GM12801 (cell line): Measurements from ENCODE around the gene NAXD.

ENCODE experiments used
- TF ChIP-seq, protein P1 (sequence below): IDR thresholded peaks from one replicate; pipeline ENCODE4 v1.5.1; 2011; ENCODE audit warnings: control low read depth; ENCODE audit not compliant: insufficient read length; ENCODE audit errors: extremely low read depth

The NAXD gene

DNA sequence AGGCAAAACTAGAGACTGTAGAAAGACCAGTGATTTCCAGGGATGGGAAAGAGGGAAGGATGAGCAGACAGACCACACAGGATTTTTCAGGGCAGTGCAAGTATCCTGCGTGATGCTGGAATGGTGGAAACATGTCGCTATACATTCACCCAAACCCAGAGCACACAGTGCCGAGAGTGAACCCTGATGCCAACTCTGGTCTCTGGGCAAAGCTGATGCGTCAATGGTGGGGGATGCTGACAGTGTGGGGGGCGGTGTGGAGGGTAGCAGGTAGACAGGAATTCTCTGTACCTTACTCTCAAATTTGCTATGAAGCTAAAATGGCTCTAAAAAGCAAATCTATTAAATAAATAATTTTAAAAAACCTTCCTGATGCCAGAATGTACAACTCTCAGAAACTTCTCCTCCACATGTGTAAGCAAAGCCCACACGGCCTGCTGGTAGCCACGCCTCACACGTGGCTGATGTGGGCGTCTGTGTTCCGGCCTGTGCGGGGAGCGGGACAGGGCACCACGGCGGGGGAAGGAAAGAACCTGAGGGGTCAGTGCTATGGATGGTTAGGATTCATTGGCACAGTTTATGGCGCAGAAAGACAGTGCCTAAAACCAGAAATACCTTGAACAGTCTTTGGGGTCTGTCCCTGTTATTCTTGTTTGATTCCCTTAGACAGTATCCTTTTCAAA is 66.7 kb downstream of the NAXD start:
- TF ChIP-seq, protein P1, sequence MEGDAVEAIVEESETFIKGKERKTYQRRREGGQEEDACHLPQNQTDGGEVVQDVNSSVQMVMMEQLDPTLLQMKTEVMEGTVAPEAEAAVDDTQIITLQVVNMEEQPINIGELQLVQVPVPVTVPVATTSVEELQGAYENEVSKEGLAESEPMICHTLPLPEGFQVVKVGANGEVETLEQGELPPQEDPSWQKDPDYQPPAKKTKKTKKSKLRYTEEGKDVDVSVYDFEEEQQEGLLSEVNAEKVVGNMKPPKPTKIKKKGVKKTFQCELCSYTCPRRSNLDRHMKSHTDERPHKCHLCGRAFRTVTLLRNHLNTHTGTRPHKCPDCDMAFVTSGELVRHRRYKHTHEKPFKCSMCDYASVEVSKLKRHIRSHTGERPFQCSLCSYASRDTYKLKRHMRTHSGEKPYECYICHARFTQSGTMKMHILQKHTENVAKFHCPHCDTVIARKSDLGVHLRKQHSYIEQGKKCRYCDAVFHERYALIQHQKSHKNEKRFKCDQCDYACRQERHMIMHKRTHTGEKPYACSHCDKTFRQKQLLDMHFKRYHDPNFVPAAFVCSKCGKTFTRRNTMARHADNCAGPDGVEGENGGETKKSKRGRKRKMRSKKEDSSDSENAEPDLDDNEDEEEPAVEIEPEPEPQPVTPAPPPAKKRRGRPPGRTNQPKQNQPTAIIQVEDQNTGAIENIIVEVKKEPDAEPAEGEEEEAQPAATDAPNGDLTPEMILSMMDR, result no peak

DNA sequence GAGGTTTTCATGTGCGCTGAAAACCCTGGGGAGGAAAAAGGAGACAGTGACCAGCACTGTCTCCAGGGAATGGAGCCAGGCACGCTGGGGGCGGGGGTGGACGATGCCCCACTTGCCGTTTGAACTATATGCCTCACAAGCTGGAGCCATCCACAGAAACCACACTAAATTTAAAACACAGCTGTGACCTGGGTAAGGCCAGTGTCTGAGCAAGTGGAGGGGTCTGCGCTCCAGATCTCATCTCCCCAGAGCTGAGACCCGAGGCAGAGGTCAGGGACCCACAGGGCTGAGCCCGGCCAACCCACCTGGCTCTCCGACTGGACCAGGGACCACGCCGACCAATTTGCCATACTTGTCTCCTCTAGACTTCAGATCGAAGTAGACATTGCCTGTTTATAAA is 67.4 kb downstream of the NAXD start:
- TF ChIP-seq, protein P1, result no peak

GRCh38 chr13:110683203-110683883 is 68.0 kb downstream of the NAXD start:
- TF ChIP-seq, protein P1, result no peak

GRCh38 chr13:110683921-110684320 is 68.6 kb downstream of the NAXD start:
- TF ChIP-seq, protein P1, result no peak

DNA sequence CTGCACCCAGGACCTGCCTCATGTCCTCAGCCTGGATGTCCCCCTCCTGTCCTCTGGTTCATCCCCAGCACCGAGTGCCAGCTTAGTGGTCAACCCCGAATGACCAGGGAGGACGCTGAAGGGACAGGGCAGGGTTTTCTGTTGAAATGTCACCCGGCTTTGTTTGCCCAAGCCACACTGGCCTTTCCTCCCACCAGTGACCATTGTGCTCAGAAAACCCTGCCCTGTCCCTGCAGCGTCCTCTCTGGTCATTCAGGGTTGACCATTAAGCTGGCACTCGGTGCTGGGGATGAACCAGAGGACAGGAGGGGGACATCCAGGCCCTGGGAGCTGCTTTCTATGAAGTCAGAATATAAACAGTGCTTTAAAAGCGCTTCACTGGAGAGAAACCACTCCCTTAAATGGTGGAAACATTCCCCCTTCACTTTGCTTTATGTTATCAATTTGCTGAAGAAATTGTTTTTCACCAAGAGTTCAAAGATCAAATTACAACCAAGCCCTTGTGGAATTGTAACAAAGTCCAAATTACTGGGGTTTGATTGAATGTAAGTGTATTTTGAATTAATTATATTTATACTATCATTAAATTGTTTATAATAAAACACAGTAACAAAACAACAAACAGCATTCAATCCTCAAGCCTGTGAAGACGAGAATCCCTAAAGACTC is 69.2 kb downstream of the NAXD start:
- TF ChIP-seq, protein P1, result no peak

GRCh38 chr13:110685305-110686020 is 70.1 kb downstream of the NAXD start:
- TF ChIP-seq, protein P1, result no peak

- TF ChIP-seq, protein P1, result no peak
Measured at GRCh38 chr13:110687736-110688135, 72.4 kb downstream of the NAXD start.
